ENCODE data around the gene LILRA2.
"Not testable (repeated sequence)": the region's sequence is repeated elsewhere in the genome, so short reads cannot be mapped to it uniquely, and the experiment has no call there.

Gene LILRA2

GRCh38 chr19:54612428-54612827 lies 38.8 kb downstream of the LILRA2 start:
- DNase-seq: no peak

GRCh38 chr19:54614726-54615125 lies 41.1 kb downstream of the LILRA2 start:
- DNase-seq: no peak

GRCh38 chr19:54616057-54616456 lies 42.5 kb downstream of the LILRA2 start:
- DNase-seq: no peak

GRCh38 chr19:54616821-54617560 lies 43.4 kb downstream of the LILRA2 start:
- DNase-seq: no peak

GRCh38 chr19:54620464-54620863 lies 46.9 kb downstream of the LILRA2 start:
- DNase-seq: no peak

- DNase-seq: no peak
Observed at GRCh38 chr19:54622431-54622830, 48.8 kb downstream of the LILRA2 start.

- not testable (repeated sequence) for DNase-seq
Observed at GRCh38 chr19:54624234-54624633, 50.6 kb downstream of the LILRA2 start.

GRCh38 chr19:54624934-54625730 lies 51.5 kb downstream of the LILRA2 start:
- DNase-seq: not testable (repeated sequence)

GRCh38 chr19:54626757-54627156 lies 53.2 kb downstream of the LILRA2 start:
- no peak for DNase-seq

GRCh38 chr19:54627912-54628311 lies 54.3 kb downstream of the LILRA2 start:
- not testable (repeated sequence) for DNase-seq

- not testable (repeated sequence) for DNase-seq
Observed at GRCh38 chr19:54630262-54630661, 56.7 kb downstream of the LILRA2 start, which contains the start of gene LILRB1. LILRB1 (plus strand) TSS chr19:54630484; CDS start chr19:54631074, 590 bp downstream.

GRCh38 chr19:54630782-54631181 lies 57.2 kb downstream of the LILRA2 start:
- DNase-seq: no peak

GRCh38 chr19:54631489-54632337 lies 58.1 kb downstream of the LILRA2 start:
- not testable (repeated sequence) for DNase-seq

- not testable (repeated sequence) for DNase-seq
Observed at GRCh38 chr19:54632517-54632916, 58.9 kb downstream of the LILRA2 start.

- DNase-seq: no peak
Observed at GRCh38 chr19:54633401-54633800, 59.8 kb downstream of the LILRA2 start.

- DNase-seq: not testable (repeated sequence)
Observed at GRCh38 chr19:54636081-54636480, 62.5 kb downstream of the LILRA2 start.

GRCh38 chr19:54638683-54639082 lies 65.1 kb downstream of the LILRA2 start:
- DNase-seq: no peak
